GM12801 (cell line): ENCODE data around the gene RUNX1.

Source experiments
- CTCF ChIP-seq: IDR thresholded peaks from one replicate; pipeline ENCODE4 v1.5.1; 2011; ENCODE audit warnings: control low read depth; ENCODE audit not compliant: insufficient read length; ENCODE audit errors: extremely low read depth

Gene RUNX1

GRCh38 chr21:34990842-34991241, 58.3 kb downstream of the RUNX1 start:
- TF ChIP-seq CTCF = no peak

GRCh38 chr21:34989337-34990151, 59.6 kb downstream of the RUNX1 start:
- TF ChIP-seq CTCF = no peak

- no peak for TF ChIP-seq CTCF
Measured at GRCh38 chr21:34988625-34989024, 60.5 kb downstream of the RUNX1 start.

- TF ChIP-seq CTCF = no peak
Measured at GRCh38 chr21:34988139-34988538, 61.0 kb downstream of the RUNX1 start.

GRCh38 chr21:34987501-34988072, 61.5 kb downstream of the RUNX1 start:
- TF ChIP-seq CTCF = no peak

GRCh38 chr21:34986561-34987500, 62.3 kb downstream of the RUNX1 start:
- no peak for TF ChIP-seq CTCF
